Ascending aorta (tissue), 2 donors: ENCODE measurements around the gene PDGFD. TPM values are rescaled to one million over a fixed set of nuclear protein-coding genes. Genes with fewer than 3 reads are reported as not detected.

Source experiments
- DNase-seq, 2 donors: peaks; one replicate each; pipeline ENCODE4 v3.0.0-alpha.2; 2019; ENCODE audit warnings: low spot score in 2 of 2
- H3K27ac ChIP-seq, 2 donors: fragments of 200-600 bp; sonication (generic); one replicate each; pipeline ENCODE4 v1.5.1; 2016 to 2017; ENCODE audit warnings: mild to moderate bottlenecking in 1 of 2
- H3K27me3 ChIP-seq: fragments of 200-600 bp; sonication (generic); one replicate; pipeline ENCODE4 v1.5.1; 2017
- H3K36me3 ChIP-seq, 2 donors: fragments of 200-600 bp; sonication (generic); one replicate each; pipeline ENCODE4 v1.5.1; 2016
- H3K4me1 ChIP-seq, 2 donors: fragments of 200-600 bp; sonication (generic); one replicate each; pipeline ENCODE4 v1.5.1; 2016 to 2017; ENCODE audit warnings: mild to moderate bottlenecking in 1 of 2
- H3K4me3 ChIP-seq, 2 donors: fragments of 200-600 bp; sonication (generic); one replicate each; pipeline ENCODE4 v1.5.1; 2016 to 2017; ENCODE audit warnings: mild to moderate bottlenecking in 1 of 2
- H3K9me3 ChIP-seq, 2 donors: fragments of 200-600 bp; sonication (generic); one replicate each; pipeline ENCODE4 v1.5.1; 2016
- CTCF ChIP-seq, 3 experiments: fragments of 200-600 bp in 2 of 3; fragments of 450-650 bp in 1 of 3; sonication (generic) in 2 of 3; IDR thresholded peaks; one replicate each; pipeline ENCODE4 v1.5.1; 2016 to 2019; ENCODE audit warnings: antibody characterized with exemption in 3 of 3, mild to moderate bottlenecking in 1 of 3, moderate library complexity in 1 of 3
- intact Hi-C: fragments of 100-400 bp; cut with DNase I; formaldehyde crosslinking; loops from one replicate; pipeline ENCODE4 v1.15.1; 2023
- total RNA-seq: library from RNA; depleted of rRNA; stranded (reverse); fragments of >200 nt; gene quantifications from one replicate; pipeline ENCODE4 v1.1.0, GENCODE V29; 2016

PDGFD gene
- total RNA-seq, 1 donor from 2014 or later, result 50.6 TPM

- H3K27ac ChIP-seq, result no peak overlapping the region
These were observed 234.6 kb downstream of the PDGFD start for GRCh38 chr11:103929170-103929903.

GRCh38 chr11:103928802-103929161 is 235.2 kb downstream of the PDGFD start:
- TF ChIP-seq CTCF (IDR thresholded peaks at IDR 0.05), result no peak
- no peak for DNase-seq
- H3K9me3 ChIP-seq, result no peaks in the 10 kb centered on the region
- no peaks in the 10 kb centered on the region for H3K36me3 ChIP-seq
- H3K27me3 ChIP-seq, result no peaks in the 10 kb centered on the region
- intact Hi-C loops, result loop anchor here (10.0 kb wide), 1 partner anchor 244 kb away; no protein-coding TSS in a partner anchor
- no peak overlapping the region for H3K27ac ChIP-seq
- H3K4me3 ChIP-seq, result no peak overlapping the region
- H3K4me1 ChIP-seq, result no peaks in the 10 kb centered on the region

More at GRCh38 chr11:103929170-103929903, 234.6 kb downstream of the PDGFD start:
- H3K36me3 ChIP-seq, result no peaks in the 10 kb centered on the region
- intact Hi-C loops, result loop anchor here (10.0 kb wide), 1 partner anchor 245 kb away; no protein-coding TSS in a partner anchor
- H3K4me1 ChIP-seq, result no peaks in the 10 kb centered on the region
- no peak overlapping the region for H3K4me3 ChIP-seq
- no peaks in the 10 kb centered on the region for H3K27me3 ChIP-seq
- no peaks in the 10 kb centered on the region for H3K9me3 ChIP-seq
- no peak for TF ChIP-seq CTCF (IDR thresholded peaks at IDR 0.05)
- DNase-seq, result no peak

GRCh38 chr11:103928040-103928801 is 235.7 kb downstream of the PDGFD start:
- Histone ChIP-seq H3K27me3 (no peaks in the 10 kb centered on the region), H3K36me3 (no peaks in the 10 kb centered on the region), H3K9me3 (no peaks in the 10 kb centered on the region), H3K4me3 (no peak overlapping the region), H3K27ac (no peak overlapping the region), H3K4me1 (no peaks in the 10 kb centered on the region)
- intact Hi-C loops, result loop anchor here (10.0 kb wide), 1 partner anchor 243 kb away; no protein-coding TSS in a partner anchor
- DNase-seq, result no peak
- TF ChIP-seq CTCF (IDR thresholded peaks at IDR 0.05), result no peak

GRCh38 chr11:103927535-103927934 is 236.4 kb downstream of the PDGFD start:
- H3K27me3 ChIP-seq, result no peaks in the 10 kb centered on the region
- H3K4me1 ChIP-seq, result no peaks in the 10 kb centered on the region

GRCh38 chr11:103926990-103927389 is 237.0 kb downstream of the PDGFD start:
- Histone ChIP-seq H3K4me1 (no peaks in the 10 kb centered on the region), H3K27ac (no peak overlapping the region), H3K27me3 (no peaks in the 10 kb centered on the region), H3K36me3 (no peaks in the 10 kb centered on the region), H3K4me3 (no peak overlapping the region), H3K9me3 (no peaks in the 10 kb centered on the region)
- intact Hi-C loops, result loop anchor here (10.0 kb wide), 1 partner anchor 242 kb away; no protein-coding TSS in a partner anchor
- DNase-seq, result no peak
- TF ChIP-seq CTCF (IDR thresholded peaks at IDR 0.05), result no peak

More at GRCh38 chr11:103927535-103927934, 236.4 kb downstream of the PDGFD start:
- Histone ChIP-seq H3K27ac (no peak overlapping the region), H3K4me3 (no peak overlapping the region), H3K9me3 (no peaks in the 10 kb centered on the region), H3K36me3 (no peaks in the 10 kb centered on the region)
- no peak for DNase-seq
- peak in 1 of 3 experiments; percentile 37 for TF ChIP-seq CTCF (IDR thresholded peaks at IDR 0.05)
- intact Hi-C loops, result loop anchor here (10.0 kb wide), 1 partner anchor 243 kb away; no protein-coding TSS in a partner anchor
